GM23338 (cell line): Measurements from ENCODE around the gene ZNF443.

Experiments used
- EZH2 ChIP-seq: fragments of 200-600 bp; sonication (generic); IDR thresholded peaks from one replicate; pipeline ENCODE4 v1.8.0; 2017; ENCODE audit warnings: antibody characterized with exemption, mild to moderate bottlenecking, low read depth; ENCODE audit not compliant: unreplicated experiment
- EZH2phosphoT487 ChIP-seq: fragments of 200-600 bp; sonication (generic); IDR thresholded peaks from one replicate; pipeline ENCODE4 v1.8.1; 2018; ENCODE audit warnings: antibody characterized with exemption; ENCODE audit not compliant: unreplicated experiment
- POLR2AphosphoS5 ChIP-seq: IDR thresholded peaks from 2 replicates; pipeline ENCODE4 v1.6.1; 2016; ENCODE audit warnings: antibody characterized with exemption, low read depth
- TF ChIP-seq, protein P1 (sequence below), 2 experiments: fragments of 200-600 bp in 1 of 2; sonication (generic) in 1 of 2; conservative IDR thresholded peaks; 2 replicates each; pipeline versions ENCODE4 v1.5.1 to v1.6.1; 2016 to 2017; ENCODE audit warnings: antibody characterized with exemption in 2 of 2, low read depth in 2 of 2, mild to moderate bottlenecking in 2 of 2, moderate library complexity in 1 of 2

DNA sequence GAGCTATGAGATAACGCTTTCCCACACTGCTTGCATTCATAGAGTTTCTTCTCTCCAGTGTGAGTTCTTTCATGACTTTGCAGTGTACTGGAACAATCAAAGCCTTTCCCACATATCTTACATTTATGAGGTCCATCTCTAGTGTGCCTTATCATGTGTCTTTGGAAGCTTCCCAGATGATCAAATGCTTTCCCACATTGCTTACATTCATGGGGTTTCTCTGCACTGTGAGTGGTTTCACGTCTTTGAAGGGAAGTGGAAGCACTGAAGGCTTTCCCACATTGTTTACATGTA lies 60.4 kb downstream of the ZNF443 start:
- TF ChIP-seq EZH2 (no peak), EZH2phosphoT487 (no peak), POLR2AphosphoS5 (no peak)
- TF ChIP-seq, protein P1, sequence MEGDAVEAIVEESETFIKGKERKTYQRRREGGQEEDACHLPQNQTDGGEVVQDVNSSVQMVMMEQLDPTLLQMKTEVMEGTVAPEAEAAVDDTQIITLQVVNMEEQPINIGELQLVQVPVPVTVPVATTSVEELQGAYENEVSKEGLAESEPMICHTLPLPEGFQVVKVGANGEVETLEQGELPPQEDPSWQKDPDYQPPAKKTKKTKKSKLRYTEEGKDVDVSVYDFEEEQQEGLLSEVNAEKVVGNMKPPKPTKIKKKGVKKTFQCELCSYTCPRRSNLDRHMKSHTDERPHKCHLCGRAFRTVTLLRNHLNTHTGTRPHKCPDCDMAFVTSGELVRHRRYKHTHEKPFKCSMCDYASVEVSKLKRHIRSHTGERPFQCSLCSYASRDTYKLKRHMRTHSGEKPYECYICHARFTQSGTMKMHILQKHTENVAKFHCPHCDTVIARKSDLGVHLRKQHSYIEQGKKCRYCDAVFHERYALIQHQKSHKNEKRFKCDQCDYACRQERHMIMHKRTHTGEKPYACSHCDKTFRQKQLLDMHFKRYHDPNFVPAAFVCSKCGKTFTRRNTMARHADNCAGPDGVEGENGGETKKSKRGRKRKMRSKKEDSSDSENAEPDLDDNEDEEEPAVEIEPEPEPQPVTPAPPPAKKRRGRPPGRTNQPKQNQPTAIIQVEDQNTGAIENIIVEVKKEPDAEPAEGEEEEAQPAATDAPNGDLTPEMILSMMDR (conservative IDR thresholded peaks at IDR 0.05; ENCODE audit: low read depth in 2 of 2), result no peak
